ENCODE results near the gene CALR. TPM values are rescaled to one million over a fixed set of nuclear protein-coding genes. Genes with fewer than 3 reads are reported as not detected.
A peak's percentile ranks its signal among the peaks of the same experiment; 100 is the strongest.
"Not testable (repeated sequence)": the region's sequence is repeated elsewhere in the genome, so short reads cannot be mapped to it uniquely, and the experiment has no call there.

Gene CALR
- total and polyA plus RNA-seq, 9 of the 15 experiments (the other 6 are each of a cell fraction or from before 2014, with no cell fraction given), result 126 to 811 (median 642) TPM

DNA sequence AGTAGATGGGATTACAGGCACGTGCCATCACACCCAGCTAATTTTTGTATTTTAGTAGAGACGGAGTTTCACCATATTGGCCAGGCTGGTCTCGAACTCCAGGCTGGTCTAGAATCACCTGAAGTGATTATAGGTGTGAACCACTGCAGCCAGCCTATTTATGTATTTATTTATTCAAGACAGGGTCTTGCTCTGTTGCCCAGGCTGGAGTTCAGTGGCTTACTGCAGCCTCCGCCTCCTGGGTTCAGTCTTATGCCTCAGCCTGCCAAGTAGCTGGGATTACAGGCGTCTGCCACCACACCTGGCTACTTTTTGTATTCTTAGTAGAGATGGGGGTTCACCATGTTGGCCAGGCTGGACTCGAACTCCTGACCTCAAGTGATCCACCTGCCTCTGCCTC is 13.6 kb downstream of the CALR start:
- H3K36me3 ChIP-seq (ENCODE audit: control insufficient read depth, insufficient read depth, low read length), result peaks cover 84% of the 10 kb centered on the region
- H3K9me1 ChIP-seq (ENCODE audit: control insufficient read depth, insufficient read depth, low read length); H3K27me3 ChIP-seq (ENCODE audit: control insufficient read depth in 2 of 2, insufficient read depth in 2 of 2, low read length in 2 of 2); FAIRE-seq; ATAC-seq; H3K4me2 ChIP-seq (ENCODE audit: insufficient read depth, low read length); H3K4me3 ChIP-seq; in situ Hi-C loops (cut with MboI); DNase-seq (ENCODE audit: extremely low read depth in 1 of 4, low spot score in 3 of 4); BruUV-seq (replicated peaks); CTCF ChIA-PET (ENCODE audit: low intra/inter-chr PET ratio); H3K9me3 ChIP-seq (replicated peaks; ENCODE audit: control insufficient read depth, insufficient read depth, low read depth, low read length); H2AFZ ChIP-seq (ENCODE audit: low read depth, low read length); H4K20me1 ChIP-seq (replicated peaks; ENCODE audit: control insufficient read depth, insufficient read depth, low read length); H3K9ac ChIP-seq (ENCODE audit: insufficient read depth in 1 of 2, low read depth in 2 of 2, low read length in 2 of 2); H3K27ac ChIP-seq (ENCODE audit: extremely low read depth, low read depth, low read length); intact Hi-C loops (cut with micrococcal nuclease): not testable (repeated sequence)
- POLR2A ChIA-PET, result interaction anchor here (0.6 to 1.7 kb wide), 5 partner anchors 13 to 401 kb away, joined by 3 to 7 read pairs (median 3); partner anchors contain the start of gene ZNF564
- H3K4me1 ChIP-seq (replicated peaks in 1 of 2; ENCODE audit: control insufficient read depth in 2 of 2, insufficient read depth in 2 of 2, low read length in 2 of 2), result peaks cover 8 to 54% of the 10 kb centered on the region in 2 experiments; a peak in 4 of 5 replicates
- peaks cover 66% of the 10 kb centered on the region for H3K79me2 ChIP-seq (ENCODE audit: control insufficient read depth, insufficient read depth, low read length)
- peak; percentile 52 for TF ChIP-seq ZNF121 (CRISPR knock-in tag; conservative IDR thresholded peaks at IDR 0.05)
- WGBS (ENCODE audit: insufficient coverage, low coverage, missing lambda C conversion rate), result 89% methylated on average over 6 of the region's 6 CpGs

DNA sequence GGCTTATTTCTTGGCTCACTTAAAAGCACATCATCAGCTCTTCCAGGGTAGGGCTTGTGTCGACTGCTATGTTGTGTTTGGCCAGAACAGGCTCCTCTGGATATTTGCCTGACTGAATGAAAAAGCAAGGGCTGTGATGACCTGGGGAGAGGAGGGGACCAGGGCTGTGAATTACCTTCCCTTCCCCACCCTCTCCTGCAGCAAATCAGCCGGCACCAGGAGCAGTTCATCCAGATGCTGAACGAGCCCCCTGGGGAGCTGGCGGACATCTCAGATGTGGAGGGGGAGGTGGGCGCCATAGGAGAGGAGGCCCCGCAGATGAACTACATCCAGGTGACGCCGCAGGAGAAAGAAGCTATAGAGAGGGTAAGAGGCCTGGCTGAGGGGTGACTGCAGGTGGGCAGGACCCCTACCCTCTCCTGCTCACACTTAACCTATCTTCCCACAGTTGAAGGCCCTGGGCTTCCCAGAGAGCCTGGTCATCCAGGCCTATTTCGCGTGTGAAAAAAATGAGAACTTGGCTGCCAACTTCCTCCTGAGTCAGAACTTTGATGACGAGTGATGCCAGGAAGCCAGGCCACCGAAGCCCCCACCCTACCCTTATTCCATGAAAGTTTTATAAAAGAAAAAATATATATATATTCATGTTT is 14.2 kb downstream of the CALR start:
- peaks cover 3% of the 10 kb centered on the region for H3K9me1 ChIP-seq (ENCODE audit: control insufficient read depth, insufficient read depth, low read length)
- H3K36me3 ChIP-seq (ENCODE audit: control insufficient read depth, insufficient read depth, low read length), result peaks cover 78% of the 10 kb centered on the region
- DNase-seq (ENCODE audit: extremely low read depth in 1 of 4, low spot score in 3 of 4), result peak in 1 of 4 experiments; percentile 13
- H3K79me2 ChIP-seq (ENCODE audit: control insufficient read depth, insufficient read depth, low read length), result peaks cover 66% of the 10 kb centered on the region
- no TSS peak for BruUV-seq (replicated peaks)
- no peak overlapping the region for H3K4me3 ChIP-seq
- in situ Hi-C loops (cut with MboI), result no loop called here
- ChIA-PET CTCF (ENCODE audit: low intra/inter-chr PET ratio) (no interaction called here), POLR2A (interaction anchor here (0.6 to 1.7 kb wide), 7 partner anchors 11 to 230 kb away, joined by 3 to 7 read pairs (median 3); no protein-coding TSS in a partner anchor)
- H3K4me1 ChIP-seq (replicated peaks in 1 of 2; ENCODE audit: control insufficient read depth in 2 of 2, insufficient read depth in 2 of 2, low read length in 2 of 2), result peaks cover 2 to 55% of the 10 kb centered on the region in 2 experiments; a peak in 4 of 5 replicates
- intact Hi-C loops (cut with micrococcal nuclease), result no loop called here
- no peak for ATAC-seq
- no peak overlapping the region for H3K4me2 ChIP-seq (ENCODE audit: insufficient read depth, low read length)
- H4K20me1 ChIP-seq (replicated peaks; ENCODE audit: control insufficient read depth, insufficient read depth, low read length), result no peaks in the 10 kb centered on the region; the same call in 1 of the 2 replicates
- H3K27ac ChIP-seq (ENCODE audit: extremely low read depth, low read depth, low read length), result peak overlapping the region; percentile 29; the same call in 1 of the 3 replicates
- no peak for FAIRE-seq
- 68% methylated on average over 10 of the region's 12 CpGs for WGBS (ENCODE audit: insufficient coverage, low coverage, missing lambda C conversion rate)
- no peaks in the 10 kb centered on the region for H3K9me3 ChIP-seq (replicated peaks; ENCODE audit: control insufficient read depth, insufficient read depth, low read depth, low read length)
- H2AFZ ChIP-seq (ENCODE audit: low read depth, low read length), result no peak overlapping the region
- no peak overlapping the region for H3K9ac ChIP-seq (ENCODE audit: insufficient read depth in 1 of 2, low read depth in 2 of 2, low read length in 2 of 2)
- no peaks in the 10 kb centered on the region for H3K27me3 ChIP-seq (ENCODE audit: control insufficient read depth in 2 of 2, insufficient read depth in 2 of 2, low read length in 2 of 2)
- no peak for TF ChIP-seq EZH2 (IDR thresholded peaks at IDR 0.05; ENCODE audit: borderline replicate concordance, low read depth, low read length)
- TF ChIP-seq, protein P1, sequence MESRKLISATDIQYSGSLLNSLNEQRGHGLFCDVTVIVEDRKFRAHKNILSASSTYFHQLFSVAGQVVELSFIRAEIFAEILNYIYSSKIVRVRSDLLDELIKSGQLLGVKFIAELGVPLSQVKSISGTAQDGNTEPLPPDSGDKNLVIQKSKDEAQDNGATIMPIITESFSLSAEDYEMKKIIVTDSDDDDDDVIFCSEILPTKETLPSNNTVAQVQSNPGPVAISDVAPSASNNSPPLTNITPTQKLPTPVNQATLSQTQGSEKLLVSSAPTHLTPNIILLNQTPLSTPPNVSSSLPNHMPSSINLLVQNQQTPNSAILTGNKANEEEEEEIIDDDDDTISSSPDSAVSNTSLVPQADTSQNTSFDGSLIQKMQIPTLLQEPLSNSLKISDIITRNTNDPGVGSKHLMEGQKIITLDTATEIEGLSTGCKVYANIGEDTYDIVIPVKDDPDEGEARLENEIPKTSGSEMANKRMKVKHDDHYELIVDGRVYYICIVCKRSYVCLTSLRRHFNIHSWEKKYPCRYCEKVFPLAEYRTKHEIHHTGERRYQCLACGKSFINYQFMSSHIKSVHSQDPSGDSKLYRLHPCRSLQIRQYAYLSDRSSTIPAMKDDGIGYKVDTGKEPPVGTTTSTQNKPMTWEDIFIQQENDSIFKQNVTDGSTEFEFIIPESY (CRISPR knock-in tag; IDR thresholded peaks at IDR 0.05), result peak; percentile 70
- TF ChIP-seq SUPT5H (IDR thresholded peaks at IDR 0.05), result peak; percentile 4; the same call in 1 of the 2 replicates
- TF ChIP-seq ZC3H4 (CRISPR knock-in tag; IDR thresholded peaks at IDR 0.05; ENCODE audit: borderline replicate concordance), result no peak
- TF ChIP-seq, protein P2, sequence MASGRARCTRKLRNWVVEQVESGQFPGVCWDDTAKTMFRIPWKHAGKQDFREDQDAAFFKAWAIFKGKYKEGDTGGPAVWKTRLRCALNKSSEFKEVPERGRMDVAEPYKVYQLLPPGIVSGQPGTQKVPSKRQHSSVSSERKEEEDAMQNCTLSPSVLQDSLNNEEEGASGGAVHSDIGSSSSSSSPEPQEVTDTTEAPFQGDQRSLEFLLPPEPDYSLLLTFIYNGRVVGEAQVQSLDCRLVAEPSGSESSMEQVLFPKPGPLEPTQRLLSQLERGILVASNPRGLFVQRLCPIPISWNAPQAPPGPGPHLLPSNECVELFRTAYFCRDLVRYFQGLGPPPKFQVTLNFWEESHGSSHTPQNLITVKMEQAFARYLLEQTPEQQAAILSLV (tag; IDR thresholded peaks at IDR 0.05), result no peak
- TF ChIP-seq RBFOX2 (IDR thresholded peaks at IDR 0.05; ENCODE audit: low read depth, low read length), result peak; percentile 14; the same call in 1 of the 2 replicates
- no peak for TF ChIP-seq BCL6 (CRISPR knock-in tag; IDR thresholded peaks at IDR 0.05)
- TF ChIP-seq, protein P3, sequence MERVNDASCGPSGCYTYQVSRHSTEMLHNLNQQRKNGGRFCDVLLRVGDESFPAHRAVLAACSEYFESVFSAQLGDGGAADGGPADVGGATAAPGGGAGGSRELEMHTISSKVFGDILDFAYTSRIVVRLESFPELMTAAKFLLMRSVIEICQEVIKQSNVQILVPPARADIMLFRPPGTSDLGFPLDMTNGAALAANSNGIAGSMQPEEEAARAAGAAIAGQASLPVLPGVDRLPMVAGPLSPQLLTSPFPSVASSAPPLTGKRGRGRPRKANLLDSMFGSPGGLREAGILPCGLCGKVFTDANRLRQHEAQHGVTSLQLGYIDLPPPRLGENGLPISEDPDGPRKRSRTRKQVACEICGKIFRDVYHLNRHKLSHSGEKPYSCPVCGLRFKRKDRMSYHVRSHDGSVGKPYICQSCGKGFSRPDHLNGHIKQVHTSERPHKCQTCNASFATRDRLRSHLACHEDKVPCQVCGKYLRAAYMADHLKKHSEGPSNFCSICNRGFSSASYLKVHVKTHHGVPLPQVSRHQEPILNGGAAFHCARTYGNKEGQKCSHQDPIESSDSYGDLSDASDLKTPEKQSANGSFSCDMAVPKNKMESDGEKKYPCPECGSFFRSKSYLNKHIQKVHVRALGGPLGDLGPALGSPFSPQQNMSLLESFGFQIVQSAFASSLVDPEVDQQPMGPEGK (CRISPR knock-in tag; IDR thresholded peaks at IDR 0.05; ENCODE audit: borderline replicate concordance), result no peak
